HG03571 (cell line): ENCODE data around the gene LIN7A.

ENCODE experiments used
- ATAC-seq: cut with Tn5 transposase; IDR thresholded peaks from one replicate; pipeline ENCODE4 v1.9.1; 2021; ENCODE audit not compliant: unreplicated experiment

LIN7A gene

DNA sequence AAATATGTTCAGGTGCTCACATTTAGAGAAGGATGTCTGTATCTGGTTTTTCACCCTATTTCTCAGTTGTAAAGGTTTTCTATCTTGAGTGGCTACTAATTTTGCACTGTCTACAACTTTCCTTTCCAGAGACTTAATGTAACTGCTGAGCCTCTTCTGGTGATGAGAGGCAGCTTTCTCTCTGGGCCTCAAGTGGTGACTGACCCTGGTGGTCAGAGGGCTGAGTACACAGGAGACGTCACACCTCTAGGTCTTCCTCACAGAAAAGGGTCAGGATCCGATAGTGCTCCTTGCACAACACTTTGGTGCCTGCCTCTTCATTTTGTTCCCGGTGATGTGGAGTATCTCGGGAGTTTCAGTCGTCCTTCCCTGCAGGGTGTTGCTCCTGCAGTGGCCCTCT, 76.8 kb downstream of the LIN7A start:
- no peak for ATAC-seq

DNA sequence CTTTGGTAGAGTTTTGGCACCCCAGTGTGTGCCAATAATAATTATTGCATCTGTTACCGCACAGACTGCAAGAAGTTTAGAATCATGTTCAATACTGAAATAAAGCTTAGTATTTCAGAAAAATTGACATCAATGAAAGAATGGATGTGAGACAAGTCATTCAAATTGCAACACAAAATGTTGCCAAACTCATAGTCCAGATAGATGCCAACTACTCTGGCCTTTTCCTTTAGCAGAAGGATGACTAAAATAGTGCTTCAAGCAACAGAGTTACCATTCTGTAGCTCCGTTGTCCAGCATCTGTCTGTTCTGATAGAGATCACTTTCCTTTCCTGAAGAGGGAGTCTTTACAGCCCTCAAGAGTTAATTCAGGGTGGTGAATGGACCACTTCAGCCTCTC, 77.5 kb downstream of the LIN7A start:
- ATAC-seq = no peak

DNA sequence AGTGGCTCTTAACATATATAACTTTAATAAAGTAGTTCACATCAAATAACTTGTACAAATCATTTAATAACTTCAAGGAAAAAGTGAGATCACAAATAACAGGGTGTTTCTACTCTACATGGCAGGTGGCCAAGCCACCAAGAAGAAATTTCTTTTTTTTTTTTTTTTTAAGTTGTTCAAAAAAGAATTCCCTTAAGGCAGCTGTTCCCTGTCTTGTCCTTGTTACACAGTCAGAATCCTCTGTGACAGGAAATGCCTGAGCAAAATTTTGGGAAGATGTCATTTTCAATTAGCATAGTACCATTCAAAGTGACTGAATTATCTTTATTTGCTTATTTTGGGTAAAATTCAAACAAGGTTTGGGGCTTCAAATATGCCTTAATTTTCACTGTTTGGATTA, 79.4 kb downstream of the LIN7A start:
- no peak for ATAC-seq

DNA sequence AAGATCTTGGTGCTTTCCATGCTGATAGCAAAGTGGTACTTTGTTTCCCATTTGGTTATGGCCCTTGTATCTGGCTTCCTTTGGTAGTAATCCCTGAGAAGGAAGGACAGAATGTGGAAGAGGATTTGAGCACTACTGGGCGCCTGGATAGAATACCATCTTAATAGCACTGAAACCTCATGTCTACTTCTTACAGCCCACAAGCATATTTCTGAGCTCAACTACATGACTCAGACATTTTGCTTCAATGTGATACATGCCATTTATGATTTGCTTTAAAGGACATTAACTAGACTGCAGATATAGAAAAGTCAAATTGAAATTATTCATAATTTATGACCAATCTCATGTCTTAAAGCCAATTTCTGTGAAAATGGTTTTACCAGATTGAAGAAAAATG, 80.4 kb downstream of the LIN7A start:
- ATAC-seq = no peak

DNA sequence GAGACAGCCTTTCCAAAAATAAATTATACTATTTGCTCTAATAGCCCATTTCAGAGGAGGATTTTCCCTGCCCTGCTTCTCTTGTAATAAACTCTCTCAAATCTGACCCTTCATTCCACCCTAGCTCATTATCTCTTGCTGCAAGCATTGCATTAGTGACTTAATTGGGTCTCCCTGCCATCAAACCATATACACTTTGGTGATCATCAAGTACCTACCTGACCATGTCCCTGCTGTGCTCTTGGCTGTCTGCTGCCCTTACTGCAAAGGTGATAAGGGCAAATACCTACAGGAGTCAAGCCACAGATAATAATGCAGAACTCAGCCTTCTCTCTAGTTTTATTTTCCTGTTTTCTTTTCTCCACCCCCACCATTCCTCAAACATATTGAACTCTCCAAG, 88.4 kb downstream of the LIN7A start:
- ATAC-seq = no peak

DNA sequence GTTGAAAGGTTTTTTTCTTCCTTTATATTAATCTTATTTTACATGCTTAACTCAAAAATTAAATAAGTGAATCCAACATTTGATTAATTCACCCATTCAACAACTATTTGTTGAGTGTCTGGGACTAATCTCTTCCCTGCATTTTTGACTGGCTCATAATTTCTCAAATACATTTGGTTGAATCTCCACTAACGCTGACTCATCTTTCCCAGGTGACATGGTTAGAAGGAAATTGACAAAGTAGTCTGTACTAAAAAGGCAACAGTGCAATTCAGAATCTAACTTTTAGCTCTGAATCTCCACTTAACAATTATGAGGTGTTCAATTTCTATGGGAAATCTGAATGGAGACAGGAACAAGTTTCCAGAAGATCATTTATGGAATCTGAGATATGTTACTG, 88.9 kb downstream of the LIN7A start:
- ATAC-seq = no peak

DNA sequence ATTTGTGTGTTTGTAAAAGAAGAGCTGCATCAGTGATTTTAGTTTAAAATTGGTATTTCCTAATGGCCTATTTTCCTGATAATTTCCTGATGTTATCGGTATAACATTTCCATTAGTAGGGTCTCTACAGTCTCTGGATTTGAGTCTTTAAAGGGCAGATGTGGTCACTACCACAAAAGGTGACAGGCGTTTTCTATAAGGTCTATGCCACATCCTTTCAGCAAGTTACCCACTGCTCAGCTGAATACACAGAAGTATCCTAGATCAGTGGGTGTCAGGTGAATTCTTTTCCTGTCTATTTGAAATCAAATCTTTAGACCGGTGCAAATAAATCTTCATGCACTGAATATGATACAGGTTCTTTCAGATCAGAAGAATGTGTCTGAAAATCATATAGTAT, 90.2 kb downstream of the LIN7A start:
- ATAC-seq = no peak

DNA sequence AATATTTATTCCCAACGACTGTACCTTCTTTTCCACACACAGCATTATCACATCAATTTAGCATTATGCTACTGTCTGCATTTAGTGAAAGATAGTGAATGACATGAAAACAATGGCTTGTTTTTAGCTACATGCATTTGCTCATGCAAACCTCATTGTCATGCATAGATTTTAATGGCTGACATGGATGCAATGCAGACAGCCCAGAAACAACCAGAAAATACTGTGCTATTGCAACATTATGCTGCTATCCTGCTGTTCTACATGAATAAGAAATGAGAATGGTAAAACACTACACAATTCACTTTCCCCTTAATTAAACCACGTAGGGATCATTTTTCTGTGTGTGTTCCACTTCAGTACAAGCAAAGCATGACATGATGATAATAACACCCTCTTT, 90.8 kb downstream of the LIN7A start:
- ATAC-seq = no peak

DNA sequence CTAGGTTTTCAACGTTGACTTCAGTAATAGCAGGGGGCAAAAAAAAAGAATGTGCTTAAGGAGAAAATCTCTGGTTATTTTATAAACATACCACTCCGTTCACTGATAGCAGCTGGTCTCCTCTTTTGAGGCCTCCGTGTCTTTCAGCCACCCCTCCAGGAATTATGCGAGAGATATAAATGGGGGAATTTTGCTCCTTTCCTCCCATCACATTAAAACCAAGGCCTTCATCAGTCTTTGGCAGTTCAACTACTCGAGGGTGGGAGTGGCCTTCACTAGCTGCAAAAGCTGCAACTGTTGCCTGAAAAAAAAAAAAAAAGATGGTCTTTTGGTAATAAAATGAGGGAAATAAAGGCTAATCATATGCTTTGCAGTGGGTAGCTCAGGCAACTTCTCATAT, 92.1 kb downstream of the LIN7A start:
- no peak for ATAC-seq

DNA sequence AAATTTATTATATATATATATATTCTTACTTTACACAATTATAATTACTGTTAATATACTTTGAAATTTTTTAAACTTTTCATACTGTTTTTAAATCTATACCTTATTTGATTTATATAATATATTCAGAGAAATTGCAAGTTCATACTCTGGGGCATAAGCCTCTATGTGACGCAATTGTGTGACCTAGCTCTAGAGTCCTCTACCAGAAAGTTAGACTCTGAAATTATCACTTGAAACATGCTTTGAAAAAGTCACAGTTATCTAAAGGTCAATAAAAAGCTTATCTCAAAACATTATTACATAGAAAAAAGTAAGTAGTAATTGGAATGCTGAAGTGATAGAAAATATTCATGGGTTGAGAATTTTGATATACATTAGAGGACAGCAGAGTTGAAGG, 93.8 kb downstream of the LIN7A start:
- no peak for ATAC-seq

DNA sequence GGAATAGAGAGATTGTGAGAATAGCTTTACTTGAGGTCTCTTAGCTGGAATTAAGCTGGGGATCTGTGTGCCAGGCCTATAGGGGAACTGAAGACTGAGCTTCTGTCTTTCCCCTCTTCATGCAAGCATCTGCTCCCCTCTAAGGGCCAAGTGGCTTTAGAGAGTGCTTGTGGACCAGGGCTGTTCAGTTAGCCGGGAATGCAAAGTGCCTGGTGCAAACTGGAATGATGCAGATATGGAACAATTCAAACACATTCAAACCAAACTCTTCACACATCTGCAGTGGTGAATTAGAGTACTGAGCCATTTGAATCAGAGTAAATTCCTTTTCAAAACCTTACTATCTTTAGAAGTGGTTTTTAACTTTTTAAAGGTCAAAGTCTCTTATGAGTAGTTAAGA, 99.0 kb downstream of the LIN7A start:
- no peak for ATAC-seq

DNA sequence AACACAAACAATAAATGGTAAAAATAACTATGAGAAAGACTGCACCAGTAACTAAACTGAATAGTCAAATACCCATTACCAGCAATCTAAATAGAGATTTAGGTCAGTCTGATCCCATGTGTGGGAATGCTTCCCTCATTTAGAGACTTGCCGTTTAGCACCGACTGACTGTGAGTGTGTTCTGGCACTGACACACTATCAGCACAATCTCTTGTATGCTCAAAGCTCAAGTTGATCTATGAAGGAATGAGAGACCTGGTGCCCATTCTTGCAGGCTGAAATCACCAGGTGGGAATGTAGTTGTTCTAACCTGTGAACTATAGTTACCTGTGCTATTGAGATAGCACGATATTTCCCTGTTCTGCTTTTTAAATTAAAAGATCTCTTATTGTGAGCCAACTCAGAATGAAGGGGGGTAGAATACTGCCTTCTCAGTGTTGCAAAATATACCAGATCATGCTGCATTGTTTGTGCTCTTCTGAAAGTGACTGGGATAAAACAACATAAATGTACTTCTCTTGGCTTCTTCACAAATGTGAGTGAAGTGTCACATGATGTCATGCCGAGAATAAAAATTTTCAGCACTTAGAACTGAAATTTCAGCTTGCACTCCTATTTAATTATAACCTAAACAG, 99.6 kb downstream of the LIN7A start:
- ATAC-seq = no peak

DNA sequence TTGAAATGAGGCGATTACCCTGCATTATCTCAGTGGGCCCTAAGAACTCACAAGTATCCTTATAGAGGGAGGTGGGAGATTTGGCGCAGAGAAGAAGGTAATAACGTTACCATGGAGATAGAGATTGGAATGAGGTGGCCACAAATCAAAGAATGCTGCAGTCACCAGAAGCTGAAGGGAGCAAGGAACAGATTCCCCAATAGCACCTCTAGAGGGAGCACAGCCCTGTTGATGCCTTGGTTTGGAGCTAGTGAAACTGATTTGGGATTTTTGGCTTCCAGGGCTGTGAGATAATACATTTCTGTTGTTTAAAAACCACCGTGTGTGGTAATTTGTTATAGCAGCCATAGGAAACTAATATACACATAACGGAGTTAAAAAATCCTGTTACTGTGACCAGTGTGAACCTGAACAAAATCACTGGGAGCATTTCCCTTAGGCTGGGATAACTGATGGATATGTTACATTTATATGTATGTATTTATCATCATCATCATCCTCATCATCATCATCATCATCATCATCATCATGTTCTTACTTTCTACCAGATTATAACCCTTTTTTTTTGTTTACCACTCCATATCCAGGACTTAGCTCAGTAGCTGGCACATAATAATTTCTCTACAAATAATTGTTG, 100.3 kb downstream of the LIN7A start:
- ATAC-seq = peak; percentile 56

DNA sequence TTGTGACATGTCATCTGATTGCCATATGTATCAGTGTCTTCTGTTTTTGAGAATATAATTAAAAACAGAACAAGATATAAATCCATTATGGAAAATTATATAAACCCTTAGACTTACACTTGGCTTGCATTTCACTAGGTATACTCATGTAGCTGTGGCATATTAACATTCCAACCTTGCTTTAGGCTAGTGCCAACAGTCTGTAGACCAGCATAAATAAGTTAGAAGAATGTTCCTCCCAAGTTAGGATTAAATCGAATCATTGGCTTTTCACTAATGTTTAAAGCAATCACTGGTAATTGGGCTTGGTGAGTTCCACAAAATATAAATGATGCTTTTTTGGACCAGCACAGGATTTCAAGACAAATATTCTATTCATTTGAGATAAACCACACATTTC, 103.0 kb downstream of the LIN7A start:
- ATAC-seq = no peak

DNA sequence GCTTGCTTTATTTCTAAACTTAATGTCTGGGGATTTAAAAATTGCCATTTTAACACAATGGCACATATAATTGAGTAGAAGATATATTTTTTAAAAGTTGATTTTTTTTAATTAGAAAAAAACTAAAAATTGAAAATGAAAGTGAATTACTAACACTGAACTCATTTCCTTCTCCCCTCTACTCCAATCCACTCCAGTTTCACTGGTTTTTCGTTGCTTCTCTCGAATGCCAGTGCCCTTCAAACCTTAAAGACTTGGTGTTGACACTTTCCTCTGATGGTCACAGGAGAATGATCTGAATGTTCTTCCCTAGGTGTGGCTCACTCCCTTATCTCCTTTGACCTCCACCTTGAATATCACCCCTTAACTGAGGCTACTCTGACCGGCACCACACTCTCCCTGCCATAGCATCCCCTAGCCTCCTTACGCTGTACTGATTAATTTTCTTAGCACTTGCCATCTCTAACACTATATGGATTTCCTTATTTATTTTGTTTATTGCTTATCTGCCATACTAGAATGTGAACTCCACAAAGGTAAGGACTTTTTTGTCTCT, 107.1 kb downstream of the LIN7A start:
- no peak for ATAC-seq

DNA sequence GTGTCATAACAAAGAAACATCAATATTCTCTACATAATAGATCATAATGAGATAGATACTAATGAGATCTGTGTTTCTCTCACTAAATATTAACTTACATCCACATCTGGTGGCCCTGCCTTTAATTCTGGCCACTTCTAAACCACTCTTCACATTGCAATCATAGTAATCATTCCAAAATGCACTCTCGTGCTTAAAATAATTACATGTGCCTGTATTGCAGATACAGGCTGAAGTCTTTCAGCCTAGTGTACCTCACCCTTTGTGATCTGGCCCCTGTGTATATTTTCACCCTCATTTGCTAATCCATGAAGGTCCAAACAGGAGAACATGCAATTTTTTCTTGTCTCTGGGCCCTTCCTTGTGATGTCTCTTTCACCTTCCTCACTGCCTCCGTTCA, 108.0 kb downstream of the LIN7A start:
- ATAC-seq = no peak

DNA sequence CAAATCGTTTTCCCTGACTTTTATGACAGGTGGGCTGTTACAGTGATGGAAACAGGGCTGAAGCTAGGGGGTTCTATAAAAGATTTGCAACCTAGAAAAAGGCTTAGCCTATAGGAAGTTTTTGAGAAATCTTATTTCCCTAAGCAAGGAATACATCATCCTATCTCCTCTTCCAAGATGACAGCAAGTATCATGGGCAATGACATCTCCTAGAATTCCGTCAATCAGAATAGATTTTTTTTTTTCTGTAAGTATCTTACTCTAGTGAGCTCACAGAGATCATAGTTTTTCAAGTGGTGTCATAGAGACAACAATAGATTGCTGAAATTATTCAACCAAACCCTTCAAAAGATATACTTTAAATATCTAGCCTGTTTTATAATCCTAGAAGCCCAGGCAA, 112.2 kb downstream of the LIN7A start:
- no peak for ATAC-seq

DNA sequence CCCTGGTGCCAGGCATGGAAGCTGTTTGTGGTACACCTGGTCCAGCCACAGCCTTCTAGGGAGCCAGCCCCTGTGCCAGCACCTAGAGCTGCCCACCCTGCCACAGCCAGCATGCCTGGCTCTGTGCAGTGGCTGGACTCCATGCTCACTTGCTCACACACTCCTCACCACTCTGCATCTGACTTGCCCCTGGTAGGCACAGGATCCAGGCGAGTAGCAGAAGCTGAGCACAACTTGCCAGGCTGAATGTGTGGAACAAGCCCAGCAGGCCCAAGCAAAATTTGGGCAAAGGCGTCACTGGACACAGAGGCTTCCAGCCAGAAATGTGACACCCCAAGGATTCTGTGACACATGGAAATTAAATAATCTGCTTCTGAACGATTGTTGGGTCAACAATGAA, 114.3 kb downstream of the LIN7A start:
- ATAC-seq = no peak

DNA sequence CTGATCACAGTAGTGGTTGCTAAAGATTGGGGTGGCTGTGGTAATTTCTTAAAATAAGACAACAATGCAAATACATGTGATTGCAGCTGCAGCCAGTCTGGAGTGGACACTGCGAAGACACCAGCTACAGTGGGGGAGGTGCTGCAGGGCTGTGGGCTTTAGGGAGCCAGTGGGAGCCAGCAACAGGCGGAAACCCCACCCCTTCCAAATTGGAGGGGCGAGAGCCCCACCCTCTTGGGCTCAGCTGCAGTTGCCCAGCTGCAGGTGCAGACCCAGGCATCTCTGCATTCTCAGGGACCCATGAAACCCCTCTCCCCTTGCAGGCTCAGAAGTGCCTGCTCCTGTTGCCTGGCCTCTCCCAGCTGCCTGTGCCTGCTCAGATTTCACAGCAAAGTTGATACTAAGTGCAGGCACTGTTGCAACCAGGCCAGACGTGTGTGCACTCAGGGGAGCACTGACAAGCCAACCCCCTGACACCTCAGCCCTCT, 116.2 kb downstream of the LIN7A start:
- ATAC-seq = no peak

DNA sequence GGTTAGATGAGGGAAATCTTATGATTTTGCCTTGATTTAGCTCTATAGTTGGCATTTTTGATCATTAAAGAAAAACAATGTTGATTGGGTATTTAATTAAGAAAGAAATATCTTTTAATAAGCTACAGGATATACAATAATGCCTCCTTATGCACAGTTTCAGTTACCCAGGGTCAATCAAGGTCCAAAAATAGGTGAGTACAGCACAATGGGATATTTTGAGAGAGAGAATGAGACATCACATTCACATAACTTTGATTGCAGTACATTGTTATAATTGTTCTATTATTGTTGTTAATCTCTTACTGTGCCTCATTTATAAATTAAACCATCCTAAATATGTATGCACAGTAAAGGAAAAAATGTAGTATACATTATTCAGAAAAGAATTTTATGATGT, 118.9 kb downstream of the LIN7A start:
- ATAC-seq = no peak

DNA sequence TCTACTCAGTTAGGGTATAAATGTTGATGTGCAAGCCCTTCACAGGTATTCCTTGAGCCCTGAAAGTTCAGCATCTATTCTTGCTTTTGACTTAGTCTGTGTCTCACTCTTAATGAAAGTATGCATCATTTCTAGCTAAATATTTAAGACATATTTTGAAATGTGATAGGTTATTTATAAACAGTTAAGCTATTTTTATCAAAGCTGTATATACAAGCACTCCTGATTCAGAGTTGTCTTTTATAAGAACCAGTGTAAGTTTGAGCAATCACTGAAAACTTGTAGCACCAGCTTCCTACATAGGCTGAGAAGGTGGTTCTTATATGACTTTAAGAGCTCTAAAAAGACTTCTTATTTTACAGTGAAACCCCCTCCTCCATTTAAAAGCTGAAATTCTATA, 122.4 kb downstream of the LIN7A start:
- no peak for ATAC-seq

DNA sequence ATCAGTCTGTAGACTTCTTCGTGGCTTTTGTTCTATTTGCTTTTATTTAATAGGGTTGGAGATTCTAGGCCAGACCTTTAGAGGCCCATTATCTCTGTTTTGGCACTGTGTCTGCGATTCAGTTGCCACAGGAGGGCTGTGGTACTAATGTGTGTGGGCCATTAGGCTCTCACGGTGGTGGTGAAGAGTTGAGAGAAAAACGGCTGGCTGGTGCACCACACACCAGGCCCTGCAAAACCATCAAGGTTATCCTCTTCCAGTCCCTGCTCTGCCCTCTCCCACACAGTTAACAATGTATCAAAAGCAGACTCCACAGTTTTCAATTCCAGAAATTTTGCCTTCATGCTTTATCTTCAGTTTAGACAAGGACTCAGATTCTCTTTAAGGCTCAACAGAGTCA, 123.3 kb downstream of the LIN7A start:
- no peak for ATAC-seq

DNA sequence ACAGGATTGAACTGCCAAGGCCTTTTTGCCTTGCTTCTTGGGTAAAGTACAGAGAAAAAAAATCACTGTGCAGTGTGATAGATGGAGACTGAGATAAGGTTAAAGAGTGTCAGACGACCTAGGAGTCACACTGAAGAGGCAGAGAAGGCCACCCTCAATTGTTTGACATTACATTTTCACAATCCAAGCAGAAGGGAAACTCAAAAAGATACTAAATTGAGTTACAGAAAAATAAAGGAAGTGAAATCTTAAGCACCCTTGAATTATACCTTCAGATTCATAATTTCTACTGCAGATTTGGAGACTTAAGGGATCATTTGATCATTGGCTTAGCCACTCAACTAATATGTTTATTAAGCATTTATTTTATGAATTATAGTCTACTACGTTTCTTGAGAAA, 123.9 kb downstream of the LIN7A start:
- ATAC-seq = no peak
